Measurements from ENCODE around the gene CDV3. TPM values are rescaled to one million over a fixed set of nuclear protein-coding genes. Genes with fewer than 3 reads are reported as not detected.

Gene CDV3
- polyA plus RNA-seq, 1 donor (not counting 4 experiments of a cell fraction or from before 2014, with no cell fraction given): 150 TPM

GRCh38 chr3:133563186-133563591 lies 10.3 kb upstream of the CDV3 start:
- dilution Hi-C loops (cut with MboI; ENCODE audit: extremely low pct_ligation_motif_present, low sequenced_read_pairs): no loop called here
- no peak overlapping the region for H2AFZ ChIP-seq (ENCODE audit: control insufficient read depth, low read length)
- H4K20me1 ChIP-seq (ENCODE audit: control insufficient read depth, extremely low read depth, insufficient read depth, low read length): no peaks in the 10 kb centered on the region
- H3K27ac ChIP-seq (ENCODE audit: control insufficient read depth, insufficient read depth, low read length): no peak overlapping the region
- no peaks in the 10 kb centered on the region for H3K36me3 ChIP-seq (ENCODE audit: control insufficient read depth in 2 of 2, extremely low read depth in 1 of 2, insufficient read depth in 2 of 2, low read length in 2 of 2)
- TF ChIP-seq, protein P1, sequence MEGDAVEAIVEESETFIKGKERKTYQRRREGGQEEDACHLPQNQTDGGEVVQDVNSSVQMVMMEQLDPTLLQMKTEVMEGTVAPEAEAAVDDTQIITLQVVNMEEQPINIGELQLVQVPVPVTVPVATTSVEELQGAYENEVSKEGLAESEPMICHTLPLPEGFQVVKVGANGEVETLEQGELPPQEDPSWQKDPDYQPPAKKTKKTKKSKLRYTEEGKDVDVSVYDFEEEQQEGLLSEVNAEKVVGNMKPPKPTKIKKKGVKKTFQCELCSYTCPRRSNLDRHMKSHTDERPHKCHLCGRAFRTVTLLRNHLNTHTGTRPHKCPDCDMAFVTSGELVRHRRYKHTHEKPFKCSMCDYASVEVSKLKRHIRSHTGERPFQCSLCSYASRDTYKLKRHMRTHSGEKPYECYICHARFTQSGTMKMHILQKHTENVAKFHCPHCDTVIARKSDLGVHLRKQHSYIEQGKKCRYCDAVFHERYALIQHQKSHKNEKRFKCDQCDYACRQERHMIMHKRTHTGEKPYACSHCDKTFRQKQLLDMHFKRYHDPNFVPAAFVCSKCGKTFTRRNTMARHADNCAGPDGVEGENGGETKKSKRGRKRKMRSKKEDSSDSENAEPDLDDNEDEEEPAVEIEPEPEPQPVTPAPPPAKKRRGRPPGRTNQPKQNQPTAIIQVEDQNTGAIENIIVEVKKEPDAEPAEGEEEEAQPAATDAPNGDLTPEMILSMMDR (optimal IDR thresholded peaks at IDR 0.05 in 1 of 3, IDR thresholded peaks at IDR 0.05 in 1 of 3, conservative IDR thresholded peaks at IDR 0.05 in 1 of 3; ENCODE audit: extremely low read depth in 1 of 3, insufficient read depth in 2 of 3, low read length in 3 of 3): no peak
- no peak for TF ChIP-seq EZH2 (IDR thresholded peaks at IDR 0.05; ENCODE audit: low read length)
- FAIRE-seq: no peak
- no peaks in the 10 kb centered on the region for H3K79me2 ChIP-seq (ENCODE audit: control insufficient read depth, insufficient read depth, low read length)
- no peak overlapping the region for H3K4me3 ChIP-seq (ENCODE audit: control insufficient read depth in 2 of 3, extremely low read depth in 1 of 3, insufficient read depth in 2 of 3, low read depth in 1 of 3, low read length in 3 of 3)
- no peak overlapping the region for H3K9ac ChIP-seq (ENCODE audit: control insufficient read depth, extremely low read depth, insufficient read depth, low read length)
- peaks cover 3% of the 10 kb centered on the region for H3K4me1 ChIP-seq (ENCODE audit: control insufficient read depth, extremely low read depth, insufficient read depth, low read length)
- H3K9me1 ChIP-seq (ENCODE audit: control insufficient read depth, extremely low read depth, insufficient read depth, low read length): no peaks in the 10 kb centered on the region
- no peaks in the 10 kb centered on the region for H3K9me3 ChIP-seq (ENCODE audit: control insufficient read depth, low read depth, low read length)
- DNase-seq (ENCODE audit: low read depth, low spot score): no peak
- no peak overlapping the region for H3K4me2 ChIP-seq (ENCODE audit: control insufficient read depth, extremely low read depth, insufficient read depth, low read depth, low read length)
- H3K27me3 ChIP-seq (ENCODE audit: control insufficient read depth, extremely low read depth, insufficient read depth, low read length): no peaks in the 10 kb centered on the region

- TF ChIP-seq, protein P1 (optimal IDR thresholded peaks at IDR 0.05 in 1 of 3, IDR thresholded peaks at IDR 0.05 in 1 of 3, conservative IDR thresholded peaks at IDR 0.05 in 1 of 3; ENCODE audit: extremely low read depth in 1 of 3, insufficient read depth in 2 of 3, low read length in 3 of 3): no peak
- no peak for TF ChIP-seq EZH2 (IDR thresholded peaks at IDR 0.05; ENCODE audit: low read length)
- DNase-seq (ENCODE audit: low read depth, low spot score) (no peak), FAIRE-seq (no peak)
- Histone ChIP-seq H4K20me1 (ENCODE audit: control insufficient read depth, extremely low read depth, insufficient read depth, low read length) (no peaks in the 10 kb centered on the region), H3K4me1 (ENCODE audit: control insufficient read depth, extremely low read depth, insufficient read depth, low read length) (peaks cover 9% of the 10 kb centered on the region), H3K9me1 (ENCODE audit: control insufficient read depth, extremely low read depth, insufficient read depth, low read length) (no peaks in the 10 kb centered on the region), H3K27ac (ENCODE audit: control insufficient read depth, insufficient read depth, low read length) (no peak overlapping the region), H3K27me3 (ENCODE audit: control insufficient read depth, extremely low read depth, insufficient read depth, low read length) (no peaks in the 10 kb centered on the region), H3K36me3 (ENCODE audit: control insufficient read depth in 2 of 2, extremely low read depth in 1 of 2, insufficient read depth in 2 of 2, low read length in 2 of 2) (no peaks in the 10 kb centered on the region), H3K4me2 (ENCODE audit: control insufficient read depth, extremely low read depth, insufficient read depth, low read depth, low read length) (no peak overlapping the region), H3K9ac (ENCODE audit: control insufficient read depth, extremely low read depth, insufficient read depth, low read length) (no peak overlapping the region), H3K79me2 (ENCODE audit: control insufficient read depth, insufficient read depth, low read length) (no peaks in the 10 kb centered on the region), H2AFZ (ENCODE audit: control insufficient read depth, low read length) (no peak overlapping the region), H3K4me3 (ENCODE audit: control insufficient read depth in 2 of 3, extremely low read depth in 1 of 3, insufficient read depth in 2 of 3, low read depth in 1 of 3, low read length in 3 of 3) (no peak overlapping the region), H3K9me3 (ENCODE audit: control insufficient read depth, low read depth, low read length) (no peaks in the 10 kb centered on the region)
- dilution Hi-C loops (cut with MboI; ENCODE audit: extremely low pct_ligation_motif_present, low sequenced_read_pairs): no loop called here
Measured at GRCh38 chr3:133563816-133564215, 9.7 kb upstream of the CDV3 start.

Data from keratinocyte (primary cell).